Measurements from ENCODE around the gene GSS. TPM values are rescaled to one million over a fixed set of nuclear protein-coding genes. Genes with fewer than 3 reads are reported as not detected.

GSS gene
- total and polyA plus RNA-seq, 2 of the 8 experiments (the other 6 are each of a cell fraction or from before 2014, with no cell fraction given) = 34.6 to 43.2 TPM

DNA sequence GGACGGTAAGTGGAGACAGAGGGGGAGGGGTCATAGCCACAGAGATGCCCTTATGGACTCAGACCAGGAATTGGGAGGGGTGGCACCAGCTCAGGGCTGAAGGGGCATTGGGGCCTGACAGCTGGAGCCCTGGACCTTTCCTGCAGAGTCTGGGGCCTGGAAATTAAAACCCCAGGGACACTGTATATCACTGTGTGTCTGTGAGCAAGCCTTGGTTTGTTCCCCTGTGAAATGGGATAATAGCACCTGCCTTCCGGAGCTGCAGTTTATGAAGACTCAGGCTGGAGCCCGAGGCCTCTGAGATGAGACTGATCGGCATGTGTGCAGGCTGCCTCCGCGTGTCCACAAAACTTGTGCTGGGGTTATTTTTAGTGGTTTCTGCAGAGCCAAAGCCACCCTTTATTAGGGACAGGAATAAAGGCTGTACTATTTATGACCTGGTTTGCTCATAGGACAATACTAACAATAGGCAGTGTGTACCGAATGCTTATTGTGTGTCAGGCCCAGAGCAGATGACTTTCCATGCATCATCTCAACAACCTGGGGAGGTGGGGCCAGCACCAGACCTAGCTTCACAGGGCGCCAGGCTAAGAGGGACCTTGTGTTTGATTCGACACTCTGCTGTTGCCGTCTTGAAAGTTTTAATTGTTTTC, 22.6 kb upstream of the GSS start:
- peak overlapping the region; percentile 75; the same call in 1 of the 2 replicates for H2AK5ac ChIP-seq (ENCODE audit: low read depth, low read length)
- peak overlapping the region; percentile 62; the same call in 1 of the 2 replicates for H2BK12ac ChIP-seq (ENCODE audit: low read depth, low read length)
- no peak overlapping the region for H3K4me2 ChIP-seq (ENCODE audit: insufficient read depth in 1 of 2, low read depth in 2 of 2, low read length in 2 of 2)
- H3K4ac ChIP-seq (replicated peaks; ENCODE audit: insufficient read length, low read depth, low read length) = peak overlapping the region; percentile 8
- peaks cover 0 to 28% (median 9%) of the 10 kb centered on the region in 4 experiments; a peak in 5 of 7 replicates for H3K4me1 ChIP-seq (replicated peaks in 1 of 4; ENCODE audit: control insufficient read depth in 3 of 4, insufficient read depth in 4 of 4, low read length in 3 of 4)
- 92% methylated on average over 10 of the region's 10 CpGs; no CpG with 5 or more reads in 1 of the 2 experiments for WGBS, 2 experiments (ENCODE audit: extremely low coverage in 1 of 2, insufficient coverage in 1 of 2, insufficient read length in 1 of 2, insufficient replicate concordance in 2 of 2, low coverage in 1 of 2, low lambda C conversion rate in 2 of 2, missing lambda C conversion rate in 1 of 2)
- no peak overlapping the region for H3K9ac ChIP-seq (replicated peaks in 1 of 4; ENCODE audit: extremely low read depth in 1 of 4, low read depth in 3 of 4, low read length in 3 of 4)
- H4K91ac ChIP-seq (replicated peaks; ENCODE audit: insufficient read length, low read length) = no peak overlapping the region
- ChIA-PET POLR2A (ENCODE audit: partially characterized antibody) (interaction anchor here (1.1 to 1.7 kb wide), 4 partner anchors 11 to 22 kb away, joined by 3 to 5 read pairs (median 4); partner anchors contain the start of gene MYH7B), CTCF (ENCODE audit: partially characterized antibody) (interaction anchor here (0.5 to 1.9 kb wide), 5 partner anchors 23 to 507 kb away, joined by 3 to 8 read pairs (median 4); no protein-coding TSS in a partner anchor)
- no peak overlapping the region for H4K5ac ChIP-seq (ENCODE audit: insufficient read length, low read depth, low read length)
- H3K23me2 ChIP-seq (ENCODE audit: low read depth, low read length) = no peaks in the 10 kb centered on the region
- DNase-seq (ENCODE audit: low read depth in 1 of 2, low spot score in 2 of 2) = no peak
- no peak overlapping the region for H3K27ac ChIP-seq (ENCODE audit: low read depth, low read length)
- no peaks in the 10 kb centered on the region for H3K79me2 ChIP-seq (ENCODE audit: control insufficient read depth in 1 of 2, insufficient read depth in 2 of 2, low read length in 2 of 2)
- H4K20me1 ChIP-seq (replicated peaks in 1 of 2; ENCODE audit: control insufficient read depth in 1 of 2, insufficient read depth in 2 of 2, low read length in 2 of 2) = no peaks in the 10 kb centered on the region
- H3K23ac ChIP-seq (ENCODE audit: insufficient read length) = no peak overlapping the region
- no peak overlapping the region for H4K8ac ChIP-seq (ENCODE audit: extremely low read depth, insufficient read depth, low read length)
- no peaks in the 10 kb centered on the region for H3K9me3 ChIP-seq (ENCODE audit: insufficient read depth in 2 of 2, low read depth in 1 of 2, low read length in 1 of 2)
- no peak overlapping the region for H3K56ac ChIP-seq (replicated peaks; ENCODE audit: insufficient read length, low read depth, low read length)
- FAIRE-seq = no peak
- no peak overlapping the region for H3K18ac ChIP-seq (ENCODE audit: extremely low read depth, low read length)
- no peak overlapping the region for H2BK120ac ChIP-seq (replicated peaks; ENCODE audit: low read depth, low read length)
- no peaks in the 10 kb centered on the region for H3K36me3 ChIP-seq (ENCODE audit: control insufficient read depth in 2 of 4, insufficient read depth in 4 of 4, low read length in 3 of 4)
- H3K14ac ChIP-seq (ENCODE audit: insufficient read length) = no peak overlapping the region
- H3K79me1 ChIP-seq (ENCODE audit: low read depth, low read length) = no peaks in the 10 kb centered on the region
- no peak overlapping the region for H2BK20ac ChIP-seq (ENCODE audit: low read length)
- no peak overlapping the region for H2BK15ac ChIP-seq (ENCODE audit: low read length)
- H3K4me3 ChIP-seq (ENCODE audit: extremely low read depth in 1 of 4, insufficient read depth in 2 of 4, low read depth in 3 of 4, low read length in 4 of 4) = no peak overlapping the region
- H2BK5ac ChIP-seq (ENCODE audit: low read depth, low read length) = no peak overlapping the region; the same call in 1 of the 2 replicates
- peaks cover 0 to 9% (median 4%) of the 10 kb centered on the region in 4 experiments; a peak in 3 of 7 replicates for H3K27me3 ChIP-seq (replicated peaks in 1 of 4; ENCODE audit: control insufficient read depth in 3 of 4, extremely low read depth in 1 of 4, insufficient read depth in 3 of 4, low read length in 3 of 4)
- no peak overlapping the region for H2AFZ ChIP-seq (ENCODE audit: low read length)
- no peak for TF ChIP-seq SP2 (IDR thresholded peaks at IDR 0.05; ENCODE audit: low read length)
- TF ChIP-seq KDM4A (IDR thresholded peaks at IDR 0.05; ENCODE audit: low read depth, low read length, severe bottlenecking) = no peak
- TF ChIP-seq, protein P1, sequence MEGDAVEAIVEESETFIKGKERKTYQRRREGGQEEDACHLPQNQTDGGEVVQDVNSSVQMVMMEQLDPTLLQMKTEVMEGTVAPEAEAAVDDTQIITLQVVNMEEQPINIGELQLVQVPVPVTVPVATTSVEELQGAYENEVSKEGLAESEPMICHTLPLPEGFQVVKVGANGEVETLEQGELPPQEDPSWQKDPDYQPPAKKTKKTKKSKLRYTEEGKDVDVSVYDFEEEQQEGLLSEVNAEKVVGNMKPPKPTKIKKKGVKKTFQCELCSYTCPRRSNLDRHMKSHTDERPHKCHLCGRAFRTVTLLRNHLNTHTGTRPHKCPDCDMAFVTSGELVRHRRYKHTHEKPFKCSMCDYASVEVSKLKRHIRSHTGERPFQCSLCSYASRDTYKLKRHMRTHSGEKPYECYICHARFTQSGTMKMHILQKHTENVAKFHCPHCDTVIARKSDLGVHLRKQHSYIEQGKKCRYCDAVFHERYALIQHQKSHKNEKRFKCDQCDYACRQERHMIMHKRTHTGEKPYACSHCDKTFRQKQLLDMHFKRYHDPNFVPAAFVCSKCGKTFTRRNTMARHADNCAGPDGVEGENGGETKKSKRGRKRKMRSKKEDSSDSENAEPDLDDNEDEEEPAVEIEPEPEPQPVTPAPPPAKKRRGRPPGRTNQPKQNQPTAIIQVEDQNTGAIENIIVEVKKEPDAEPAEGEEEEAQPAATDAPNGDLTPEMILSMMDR (IDR thresholded peaks at IDR 0.05; ENCODE audit: control extremely low read depth in 1 of 3, insufficient read depth in 1 of 3, low read depth in 1 of 3, low read length in 3 of 3) = no peak
- no peak for TF ChIP-seq POLR2A (IDR thresholded peaks at IDR 0.05; ENCODE audit: control extremely low read depth in 1 of 2, low read depth in 2 of 2, low read length in 2 of 2)
- TF ChIP-seq RNF2 (IDR thresholded peaks at IDR 0.05; ENCODE audit: borderline replicate concordance, low read depth, low read length, missing control alignments, poor library complexity, severe bottlenecking) = no peak
- TF ChIP-seq CEBPB (IDR thresholded peaks at IDR 0.05; ENCODE audit: low read depth, low read length) = no peak
- TF ChIP-seq KDM1A (IDR thresholded peaks at IDR 0.05; ENCODE audit: borderline replicate concordance, low read length) = no peak
- TF ChIP-seq TCF12 (IDR thresholded peaks at IDR 0.05; ENCODE audit: low read depth, low read length) = no peak
- no peak for TF ChIP-seq EZH2 (IDR thresholded peaks at IDR 0.05; ENCODE audit: low read depth, low read length, severe bottlenecking)
- no peak for TF ChIP-seq POLR2AphosphoS5 (IDR thresholded peaks at IDR 0.05; ENCODE audit: low read depth, low read length)

Measured in H1 (cell line).